ENCODE results near the gene DNAJB8. TPM values are rescaled to one million over a fixed set of nuclear protein-coding genes. Genes with fewer than 3 reads are reported as not detected.

The DNAJB8 gene
- total and polyA plus RNA-seq, 9 of the 15 experiments (the other 6 are each of a cell fraction or from before 2014, with no cell fraction given), result not detected

DNA sequence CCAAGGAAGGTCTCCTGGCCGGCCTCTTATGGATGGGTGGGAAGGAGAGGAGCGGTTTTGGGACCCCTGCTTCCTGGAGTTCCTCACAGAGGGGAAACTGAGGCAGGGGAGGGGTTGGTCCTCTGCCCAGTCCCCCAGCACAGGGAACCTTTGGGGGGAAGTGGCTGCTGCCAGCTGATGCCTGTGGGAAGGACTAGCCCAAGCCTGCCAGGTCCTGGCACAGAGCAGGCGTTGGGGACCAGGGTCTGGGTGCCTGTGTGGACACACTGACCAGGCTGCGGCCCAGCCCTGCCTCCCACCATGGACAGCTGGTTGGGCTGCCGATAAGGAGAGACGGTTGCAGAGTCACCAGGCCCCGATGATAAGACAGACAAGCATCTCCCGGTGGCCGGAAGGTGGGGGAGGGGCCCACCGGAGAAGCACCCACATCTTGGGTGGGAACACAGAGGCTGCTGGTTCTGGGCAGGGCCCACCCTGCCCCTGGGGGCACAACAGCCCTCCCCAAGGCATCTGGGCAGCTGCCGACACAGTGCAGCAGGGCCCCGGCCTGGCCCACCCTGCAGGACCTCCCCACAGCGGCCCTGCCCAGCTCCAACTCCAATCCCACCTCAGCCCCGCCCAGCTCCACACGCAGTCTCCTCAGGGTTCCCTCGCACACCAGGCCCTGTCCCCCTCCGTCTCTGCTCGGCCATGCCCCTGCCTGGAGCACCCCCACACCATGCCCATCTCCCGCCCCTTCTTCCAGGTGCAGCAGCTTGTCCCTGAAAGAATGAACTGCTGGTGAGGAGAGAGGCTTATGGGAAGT is 50.7 kb downstream of the DNAJB8 start (continued):
- TF ChIP-seq, protein P1, sequence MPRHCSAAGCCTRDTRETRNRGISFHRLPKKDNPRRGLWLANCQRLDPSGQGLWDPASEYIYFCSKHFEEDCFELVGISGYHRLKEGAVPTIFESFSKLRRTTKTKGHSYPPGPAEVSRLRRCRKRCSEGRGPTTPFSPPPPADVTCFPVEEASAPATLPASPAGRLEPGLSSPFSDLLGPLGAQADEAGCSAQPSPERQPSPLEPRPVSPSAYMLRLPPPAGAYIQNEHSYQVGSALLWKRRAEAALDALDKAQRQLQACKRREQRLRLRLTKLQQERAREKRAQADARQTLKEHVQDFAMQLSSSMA (CRISPR knock-in tag; IDR thresholded peaks at IDR 0.05), result 0 out of 2 replicates have a peak, but pooled peaks have one; percentile 80
- TF ChIP-seq ZNF551 (CRISPR knock-in tag; IDR thresholded peaks at IDR 0.05) (no peak), SNIP1 (IDR thresholded peaks at IDR 0.05; ENCODE audit: low read depth) (no peak), ETS2 (tag; IDR thresholded peaks at IDR 0.05; ENCODE audit: borderline replicate concordance, poor library complexity, severe bottlenecking) (peak; percentile 70), ZNF274 (IDR thresholded peaks at IDR 0.05; ENCODE audit: borderline replicate concordance, low read depth, low read length) (no peak), KLF16 (IDR thresholded peaks at IDR 0.05) (peak; percentile 88), ZNF589 (CRISPR knock-in tag; IDR thresholded peaks at IDR 0.05; ENCODE audit: low read depth) (peak; percentile 84), ZNF436 (CRISPR knock-in tag; IDR thresholded peaks at IDR 0.05) (no peak), BACH1 (tag; IDR thresholded peaks at IDR 0.05) (peak; percentile 15), ZNF324 (CRISPR knock-in tag; IDR thresholded peaks at IDR 0.05) (no peak; the same call in 1 of the 2 replicates), JUND (IDR thresholded peaks at IDR 0.05; ENCODE audit: borderline replicate concordance, low read depth, low read length) (peak; percentile 86), JUND (tag; IDR thresholded peaks at IDR 0.05; ENCODE audit: borderline replicate concordance, low read depth, low read length) (peak; percentile 81; the same call in 1 of the 3 replicates), POLR3G (IDR thresholded peaks at IDR 0.05; ENCODE audit: extremely low read depth, insufficient read length, insufficient replicate concordance) (no peak), ZKSCAN1 (IDR thresholded peaks at IDR 0.05; ENCODE audit: low read depth, low read length) (no peak), RBM14 (IDR thresholded peaks at IDR 0.05; ENCODE audit: borderline replicate concordance, insufficient read depth, low read depth, low read length) (no peak), MAFG (tag; conservative IDR thresholded peaks at IDR 0.05) (peak; percentile 71), SETDB1 (IDR thresholded peaks at IDR 0.05; ENCODE audit: low read length) (no peak), JUN (IDR thresholded peaks at IDR 0.05; ENCODE audit: borderline replicate concordance, low read depth, low read length) (peak; percentile 73; the same call in 1 of the 2 replicates), JUN (CRISPR knock-in tag; IDR thresholded peaks at IDR 0.05; ENCODE audit: borderline replicate concordance) (no peak), SAFB (IDR thresholded peaks at IDR 0.05; ENCODE audit: borderline replicate concordance, low read depth, low read length) (no peak), ZNF23 (CRISPR knock-in tag; IDR thresholded peaks at IDR 0.05) (no peak)
- TF ChIP-seq, protein P2, sequence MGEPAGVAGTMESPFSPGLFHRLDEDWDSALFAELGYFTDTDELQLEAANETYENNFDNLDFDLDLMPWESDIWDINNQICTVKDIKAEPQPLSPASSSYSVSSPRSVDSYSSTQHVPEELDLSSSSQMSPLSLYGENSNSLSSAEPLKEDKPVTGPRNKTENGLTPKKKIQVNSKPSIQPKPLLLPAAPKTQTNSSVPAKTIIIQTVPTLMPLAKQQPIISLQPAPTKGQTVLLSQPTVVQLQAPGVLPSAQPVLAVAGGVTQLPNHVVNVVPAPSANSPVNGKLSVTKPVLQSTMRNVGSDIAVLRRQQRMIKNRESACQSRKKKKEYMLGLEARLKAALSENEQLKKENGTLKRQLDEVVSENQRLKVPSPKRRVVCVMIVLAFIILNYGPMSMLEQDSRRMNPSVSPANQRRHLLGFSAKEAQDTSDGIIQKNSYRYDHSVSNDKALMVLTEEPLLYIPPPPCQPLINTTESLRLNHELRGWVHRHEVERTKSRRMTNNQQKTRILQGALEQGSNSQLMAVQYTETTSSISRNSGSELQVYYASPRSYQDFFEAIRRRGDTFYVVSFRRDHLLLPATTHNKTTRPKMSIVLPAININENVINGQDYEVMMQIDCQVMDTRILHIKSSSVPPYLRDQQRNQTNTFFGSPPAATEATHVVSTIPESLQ (CRISPR knock-in tag; IDR thresholded peaks at IDR 0.05), result no peak; the same call in 1 of the 2 replicates
- TF ChIP-seq, protein P3, sequence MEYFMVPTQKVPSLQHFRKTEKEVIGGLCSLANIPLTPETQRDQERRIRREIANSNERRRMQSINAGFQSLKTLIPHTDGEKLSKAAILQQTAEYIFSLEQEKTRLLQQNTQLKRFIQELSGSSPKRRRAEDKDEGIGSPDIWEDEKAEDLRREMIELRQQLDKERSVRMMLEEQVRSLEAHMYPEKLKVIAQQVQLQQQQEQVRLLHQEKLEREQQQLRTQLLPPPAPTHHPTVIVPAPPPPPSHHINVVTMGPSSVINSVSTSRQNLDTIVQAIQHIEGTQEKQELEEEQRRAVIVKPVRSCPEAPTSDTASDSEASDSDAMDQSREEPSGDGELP (CRISPR knock-in tag; IDR thresholded peaks at IDR 0.05; ENCODE audit: borderline replicate concordance), result peak; percentile 99
- TF ChIP-seq, protein P4, sequence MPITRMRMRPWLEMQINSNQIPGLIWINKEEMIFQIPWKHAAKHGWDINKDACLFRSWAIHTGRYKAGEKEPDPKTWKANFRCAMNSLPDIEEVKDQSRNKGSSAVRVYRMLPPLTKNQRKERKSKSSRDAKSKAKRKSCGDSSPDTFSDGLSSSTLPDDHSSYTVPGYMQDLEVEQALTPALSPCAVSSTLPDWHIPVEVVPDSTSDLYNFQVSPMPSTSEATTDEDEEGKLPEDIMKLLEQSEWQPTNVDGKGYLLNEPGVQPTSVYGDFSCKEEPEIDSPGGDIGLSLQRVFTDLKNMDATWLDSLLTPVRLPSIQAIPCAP (CRISPR knock-in tag; IDR thresholded peaks at IDR 0.05; ENCODE audit: borderline replicate concordance), result no peak

Measured in K562 (cell line).